ENCODE measurements around the gene MGRN1. TPM values are rescaled to one million over a fixed set of nuclear protein-coding genes. Genes with fewer than 3 reads are reported as not detected.

Gene MGRN1
- total and polyA plus RNA-seq, 2 donors (not counting 1 experiment from before 2014, with no cell fraction given): 22.7 to 89.2 TPM

DNA sequence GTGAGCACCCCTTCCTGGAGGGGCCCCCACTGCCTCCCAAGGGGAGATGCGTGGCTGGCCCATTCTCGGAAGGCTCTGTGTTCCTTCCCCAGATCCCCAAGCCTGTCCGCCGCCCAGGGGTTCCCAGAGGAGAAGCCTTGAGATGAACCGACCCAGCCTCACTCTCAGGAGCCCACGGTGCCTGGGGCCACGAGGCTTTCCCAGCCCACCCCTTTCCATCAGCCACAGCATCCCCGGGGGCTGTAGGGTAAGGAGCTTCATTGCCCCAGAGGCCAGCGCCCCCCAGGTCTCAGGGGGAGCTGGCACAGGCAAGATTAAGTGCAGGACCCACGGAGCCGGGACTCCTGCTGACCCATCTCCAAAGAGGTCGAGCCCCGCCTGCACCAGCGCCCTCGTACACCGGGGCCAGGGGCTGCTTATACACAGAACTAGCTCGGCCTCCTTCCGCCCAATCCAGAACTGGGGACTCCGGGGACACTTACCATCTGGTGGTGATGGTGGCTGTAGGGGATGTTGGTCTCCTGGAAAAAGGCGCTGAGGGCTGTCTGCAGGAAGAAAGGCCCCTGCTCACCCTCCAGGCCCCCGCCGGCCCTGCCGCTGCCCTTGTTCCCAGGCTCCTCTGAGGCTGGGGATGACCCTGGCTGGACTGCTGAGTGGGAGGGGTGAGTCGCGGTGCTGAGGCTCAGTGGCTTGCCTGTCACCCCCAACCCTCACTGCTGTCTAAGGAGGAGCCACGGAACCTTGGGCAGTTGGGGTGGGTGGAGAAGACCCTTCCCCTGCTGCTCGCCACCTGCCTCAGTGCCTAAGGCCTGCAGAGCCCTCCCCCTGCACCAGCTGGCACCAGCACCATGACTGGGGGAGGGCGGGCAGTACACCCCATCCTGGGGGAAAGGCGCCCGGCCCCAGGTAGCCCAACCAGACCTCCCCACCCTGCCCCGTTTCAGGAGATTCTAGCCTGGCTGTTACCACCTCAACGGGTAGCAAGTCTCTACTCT lies 14.3 kb upstream of the MGRN1 start:
- TF ChIP-seq EZH2 (IDR thresholded peaks at IDR 0.05; ENCODE audit: borderline replicate concordance, insufficient read depth, low read depth, low read length, poor library complexity, severe bottlenecking): no peak
- TF ChIP-seq, protein P1, sequence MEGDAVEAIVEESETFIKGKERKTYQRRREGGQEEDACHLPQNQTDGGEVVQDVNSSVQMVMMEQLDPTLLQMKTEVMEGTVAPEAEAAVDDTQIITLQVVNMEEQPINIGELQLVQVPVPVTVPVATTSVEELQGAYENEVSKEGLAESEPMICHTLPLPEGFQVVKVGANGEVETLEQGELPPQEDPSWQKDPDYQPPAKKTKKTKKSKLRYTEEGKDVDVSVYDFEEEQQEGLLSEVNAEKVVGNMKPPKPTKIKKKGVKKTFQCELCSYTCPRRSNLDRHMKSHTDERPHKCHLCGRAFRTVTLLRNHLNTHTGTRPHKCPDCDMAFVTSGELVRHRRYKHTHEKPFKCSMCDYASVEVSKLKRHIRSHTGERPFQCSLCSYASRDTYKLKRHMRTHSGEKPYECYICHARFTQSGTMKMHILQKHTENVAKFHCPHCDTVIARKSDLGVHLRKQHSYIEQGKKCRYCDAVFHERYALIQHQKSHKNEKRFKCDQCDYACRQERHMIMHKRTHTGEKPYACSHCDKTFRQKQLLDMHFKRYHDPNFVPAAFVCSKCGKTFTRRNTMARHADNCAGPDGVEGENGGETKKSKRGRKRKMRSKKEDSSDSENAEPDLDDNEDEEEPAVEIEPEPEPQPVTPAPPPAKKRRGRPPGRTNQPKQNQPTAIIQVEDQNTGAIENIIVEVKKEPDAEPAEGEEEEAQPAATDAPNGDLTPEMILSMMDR (IDR thresholded peaks at IDR 0.05): no peak
- H3K27me3 ChIP-seq (replicated peaks in 1 of 4; ENCODE audit: control extremely low read depth in 1 of 4, control insufficient read depth in 3 of 4, insufficient read depth in 4 of 4, low read length in 3 of 4): no peaks in the 10 kb centered on the region
- no peaks in the 10 kb centered on the region for H3K9me3 Mint-ChIP-seq (ENCODE audit: insufficient read depth)
- H3K27ac Mint-ChIP-seq: no peak overlapping the region
- H3K27ac ChIP-seq (ENCODE audit: low read length in 2 of 2): no peak overlapping the region
- no peak overlapping the region for H3K9ac ChIP-seq (ENCODE audit: low read length)
- H3K27me3 Mint-ChIP-seq: no peaks in the 10 kb centered on the region
- peaks cover 15% of the 10 kb centered on the region for H3K4me1 Mint-ChIP-seq
- no peak for DNase-seq
- intact Hi-C loops (cut with micrococcal nuclease): loop anchor here (10.0 kb wide), 2 partner anchors 496 to 1346 kb away; partner anchors contain the start of gene ADCY9
- peaks cover 50% of the 10 kb centered on the region for H4K20me1 ChIP-seq (ENCODE audit: control insufficient read depth, insufficient read depth, low read length, poor library complexity, severe bottlenecking)
- peaks cover 0 to 2% (median 0%) of the 10 kb centered on the region in 3 donors for H3K9me3 ChIP-seq (ENCODE audit: control extremely low read depth in 1 of 3, control insufficient read depth in 2 of 3, insufficient read depth in 1 of 3, low read length in 2 of 3)
- CTCF ChIA-PET: no interaction called here
- no peak for ATAC-seq (ENCODE audit: low read depth)
- no peak overlapping the region for H3K4me3 ChIP-seq (ENCODE audit: control extremely low read depth in 1 of 5, extremely low read depth in 1 of 5, insufficient read depth in 1 of 5, low read depth in 2 of 5, low read length in 4 of 5)
- H3K79me2 ChIP-seq (ENCODE audit: control insufficient read depth, insufficient read depth, low read length): peaks cover 37% of the 10 kb centered on the region
- H2AFZ ChIP-seq (ENCODE audit: insufficient read depth, low read depth, low read length, poor library complexity, severe bottlenecking): no peak overlapping the region
- peaks cover 0 to 7% of the 10 kb centered on the region in 2 experiments for H3K36me3 ChIP-seq (replicated peaks in 1 of 2; ENCODE audit: control extremely low read depth in 1 of 2, control insufficient read depth in 1 of 2, extremely low read depth in 1 of 2, insufficient read depth in 2 of 2, low read length in 1 of 2)
- H3K4me3 Mint-ChIP-seq: no peak overlapping the region
- no peak overlapping the region for H3K4me2 ChIP-seq (replicated peaks; ENCODE audit: low read depth, low read length, poor library complexity, severe bottlenecking)
- WGBS (ENCODE audit: insufficient coverage): 86% methylated on average over 28 of the region's 32 CpGs
- peaks cover 16 to 21% of the 10 kb centered on the region in 2 donors for H3K4me1 ChIP-seq (ENCODE audit: control insufficient read depth in 2 of 2, insufficient read depth in 2 of 2, low read length in 2 of 2)
- POLR2A ChIA-PET: no interaction called here

All from B cell (primary cell).